ENCODE measurements around the gene HECW1. TPM values are rescaled to one million over a fixed set of nuclear protein-coding genes. Genes with fewer than 3 reads are reported as not detected.
A peak's percentile ranks its signal among the peaks of the same experiment; 100 is the strongest.

Gene HECW1
- total RNA-seq, 1 donor from 2014 or later = 0.11 TPM

GRCh38 chr7:43291789-43292188, 179.3 kb downstream of the HECW1 start:
- Mint-ChIP-seq H3K4me3 (no peak overlapping the region), H3K36me3 (no peaks in the 10 kb centered on the region), H3K27ac (no peak overlapping the region), H3K27me3 (ENCODE audit: insufficient read depth, low read depth) (no peaks in the 10 kb centered on the region), H3K4me1 (peaks cover 19% of the 10 kb centered on the region), H3K9me3 (peaks cover 11% of the 10 kb centered on the region)
- no peaks in the 10 kb centered on the region for H4K20me1 ChIP-seq (ENCODE audit: low read depth)
- no peak for DNase-seq (ENCODE audit: low spot score)
- H3K36me3 ChIP-seq = no peaks in the 10 kb centered on the region
- no peaks in the 10 kb centered on the region for H3K79me2 ChIP-seq (ENCODE audit: low read depth)
- H3F3A ChIP-seq (ENCODE audit: low read depth) = peaks cover 48% of the 10 kb centered on the region
- peak overlapping the region; percentile 52 for H3K4me2 ChIP-seq
- no peak overlapping the region for H3K4me3 ChIP-seq
- TF ChIP-seq CTCF (IDR thresholded peaks at IDR 0.05) (no peak), EZH2 (IDR thresholded peaks at IDR 0.05) (no peak), EZH2phosphoT487 (IDR thresholded peaks at IDR 0.05) (no peak)
- no peaks in the 10 kb centered on the region for H3K27me3 ChIP-seq
- H3K4me1 ChIP-seq = peaks cover 61% of the 10 kb centered on the region
- H3K27ac ChIP-seq = peak overlapping the region; percentile 84
- H3K9me3 ChIP-seq (ENCODE audit: low read depth) = no peaks in the 10 kb centered on the region
- no peak overlapping the region for H3K9ac ChIP-seq
- peak overlapping the region; percentile 45 for H2AFZ ChIP-seq (replicated peaks)

GRCh38 chr7:43292384-43292783, 179.9 kb downstream of the HECW1 start:
- Histone ChIP-seq H3K27ac (peak overlapping the region; percentile 84), H3K4me2 (peak overlapping the region; percentile 52), H3K36me3 (no peaks in the 10 kb centered on the region), H3K4me3 (no peak overlapping the region), H3K9ac (no peak overlapping the region), H3F3A (ENCODE audit: low read depth) (peaks cover 48% of the 10 kb centered on the region), H3K4me1 (peaks cover 63% of the 10 kb centered on the region), H3K9me3 (ENCODE audit: low read depth) (no peaks in the 10 kb centered on the region), H3K27me3 (no peaks in the 10 kb centered on the region), H2AFZ (replicated peaks) (peak overlapping the region; percentile 45), H3K79me2 (ENCODE audit: low read depth) (no peaks in the 10 kb centered on the region), H4K20me1 (ENCODE audit: low read depth) (no peaks in the 10 kb centered on the region)
- DNase-seq (ENCODE audit: low spot score) = no peak
- TF ChIP-seq EZH2 (IDR thresholded peaks at IDR 0.05) = no peak
- no peak for TF ChIP-seq CTCF (IDR thresholded peaks at IDR 0.05)
- no peak for TF ChIP-seq EZH2phosphoT487 (IDR thresholded peaks at IDR 0.05)
- H3K27me3 Mint-ChIP-seq (ENCODE audit: insufficient read depth, low read depth) = no peaks in the 10 kb centered on the region
- H3K27ac Mint-ChIP-seq = no peak overlapping the region
- H3K4me3 Mint-ChIP-seq = no peak overlapping the region
- no peaks in the 10 kb centered on the region for H3K36me3 Mint-ChIP-seq
- H3K4me1 Mint-ChIP-seq = peaks cover 22% of the 10 kb centered on the region
- H3K9me3 Mint-ChIP-seq = peaks cover 11% of the 10 kb centered on the region

GRCh38 chr7:43294080-43294630, 181.7 kb downstream of the HECW1 start:
- no peak for DNase-seq (ENCODE audit: low spot score)
- peak overlapping the region; percentile 22 for H2AFZ ChIP-seq (replicated peaks)
- TF ChIP-seq EZH2 (IDR thresholded peaks at IDR 0.05) (no peak), CTCF (IDR thresholded peaks at IDR 0.05) (no peak), EZH2phosphoT487 (IDR thresholded peaks at IDR 0.05) (no peak)
- H3K9me3 ChIP-seq (ENCODE audit: low read depth) = no peaks in the 10 kb centered on the region
- no peaks in the 10 kb centered on the region for H3K36me3 ChIP-seq
- H3K36me3 Mint-ChIP-seq = no peaks in the 10 kb centered on the region
- H3K79me2 ChIP-seq (ENCODE audit: low read depth) = no peaks in the 10 kb centered on the region
- H3K4me1 ChIP-seq = peaks cover 69% of the 10 kb centered on the region
- no peaks in the 10 kb centered on the region for H4K20me1 ChIP-seq (ENCODE audit: low read depth)
- H3K27me3 Mint-ChIP-seq (ENCODE audit: insufficient read depth, low read depth) = peaks cover 2% of the 10 kb centered on the region
- peaks cover 48% of the 10 kb centered on the region for H3F3A ChIP-seq (ENCODE audit: low read depth)
- peaks cover 22% of the 10 kb centered on the region for H3K4me1 Mint-ChIP-seq
- H3K4me3 ChIP-seq = no peak overlapping the region
- no peak overlapping the region for H3K4me3 Mint-ChIP-seq
- H3K4me2 ChIP-seq = peak overlapping the region; percentile 42
- no peak overlapping the region for H3K27ac ChIP-seq
- no peaks in the 10 kb centered on the region for H3K27me3 ChIP-seq
- no peak overlapping the region for H3K27ac Mint-ChIP-seq
- H3K9me3 Mint-ChIP-seq = peaks cover 11% of the 10 kb centered on the region
- H3K9ac ChIP-seq = no peak overlapping the region

All from neural progenitor cell (in vitro differentiated cells).